Measurements from ENCODE around the gene KRTAP12-3. TPM values are rescaled to one million over a fixed set of nuclear protein-coding genes. Genes with fewer than 3 reads are reported as not detected.

The KRTAP12-3 gene
- total RNA-seq, 2 experiments from 2014 or later = not detected

DNA sequence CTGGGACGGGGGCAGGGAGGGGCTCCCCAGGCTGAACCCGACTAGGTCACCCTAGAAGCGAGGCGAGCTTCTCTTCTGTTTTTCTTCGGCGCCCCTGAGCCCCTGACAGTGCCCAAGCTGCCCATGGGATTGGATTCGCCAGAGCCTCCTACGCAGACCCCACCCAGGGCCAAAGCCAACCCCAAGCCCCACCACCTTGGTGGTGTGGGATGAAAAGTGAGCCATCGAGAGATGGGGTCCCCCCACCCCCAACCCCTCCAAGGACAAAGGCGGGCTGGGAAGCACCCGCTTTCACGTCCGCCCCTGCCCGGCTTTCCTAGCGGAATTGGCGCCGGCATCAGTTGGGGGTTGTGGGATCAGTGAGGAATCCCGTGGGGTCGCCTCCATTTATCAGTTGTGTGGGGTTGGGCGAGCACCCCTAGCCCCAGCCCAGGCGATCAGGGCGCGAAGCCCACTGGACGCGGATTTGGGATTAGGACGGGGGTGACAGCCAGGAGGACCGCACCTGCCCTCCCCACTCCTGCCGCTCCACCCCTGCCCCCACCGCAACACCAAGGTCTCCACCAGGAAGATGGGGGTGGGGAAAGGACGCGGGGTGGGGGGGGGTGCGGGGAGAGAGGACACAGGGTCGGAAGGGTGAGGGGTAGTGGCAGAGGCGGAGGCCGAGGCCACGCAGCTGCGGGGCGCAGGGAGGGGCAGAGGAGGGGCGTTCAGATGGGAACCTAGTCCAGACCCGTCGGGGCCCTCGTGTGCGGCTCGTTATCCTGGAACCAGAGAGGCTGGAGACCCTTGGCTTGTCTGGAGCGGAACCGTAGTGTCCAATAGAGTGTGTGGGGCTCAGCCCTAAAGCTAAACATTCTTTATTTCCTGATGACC, 49.2 kb downstream of the KRTAP12-3 start:
- Histone ChIP-seq H3K4me3 (ENCODE audit: low read depth, low read length, poor library complexity, severe bottlenecking) (no peak overlapping the region), H3K4me2 (ENCODE audit: low read length) (no peak overlapping the region), H2AFZ (ENCODE audit: low read length) (no peak overlapping the region), H3K9me2 (ENCODE audit: insufficient read depth, low read length) (no peaks in the 10 kb centered on the region), H3K27ac (ENCODE audit: low read depth, low read length, poor library complexity, severe bottlenecking) (no peak overlapping the region), H3K79me2 (ENCODE audit: insufficient read depth, low read depth, low read length) (no peaks in the 10 kb centered on the region), H3K4me1 (ENCODE audit: insufficient read depth, low read length, poor library complexity, severe bottlenecking) (no peaks in the 10 kb centered on the region), H4K20me1 (ENCODE audit: insufficient read depth, low read length) (no peaks in the 10 kb centered on the region), H3K9me3 (ENCODE audit: low read length) (no peaks in the 10 kb centered on the region), H3K36me3 (ENCODE audit: insufficient read depth, low read length) (no peaks in the 10 kb centered on the region)
- POLR2A ChIA-PET = no interaction called here
- DNase-seq (ENCODE audit: low spot score) = no peak
- TF ChIP-seq, protein P1, sequence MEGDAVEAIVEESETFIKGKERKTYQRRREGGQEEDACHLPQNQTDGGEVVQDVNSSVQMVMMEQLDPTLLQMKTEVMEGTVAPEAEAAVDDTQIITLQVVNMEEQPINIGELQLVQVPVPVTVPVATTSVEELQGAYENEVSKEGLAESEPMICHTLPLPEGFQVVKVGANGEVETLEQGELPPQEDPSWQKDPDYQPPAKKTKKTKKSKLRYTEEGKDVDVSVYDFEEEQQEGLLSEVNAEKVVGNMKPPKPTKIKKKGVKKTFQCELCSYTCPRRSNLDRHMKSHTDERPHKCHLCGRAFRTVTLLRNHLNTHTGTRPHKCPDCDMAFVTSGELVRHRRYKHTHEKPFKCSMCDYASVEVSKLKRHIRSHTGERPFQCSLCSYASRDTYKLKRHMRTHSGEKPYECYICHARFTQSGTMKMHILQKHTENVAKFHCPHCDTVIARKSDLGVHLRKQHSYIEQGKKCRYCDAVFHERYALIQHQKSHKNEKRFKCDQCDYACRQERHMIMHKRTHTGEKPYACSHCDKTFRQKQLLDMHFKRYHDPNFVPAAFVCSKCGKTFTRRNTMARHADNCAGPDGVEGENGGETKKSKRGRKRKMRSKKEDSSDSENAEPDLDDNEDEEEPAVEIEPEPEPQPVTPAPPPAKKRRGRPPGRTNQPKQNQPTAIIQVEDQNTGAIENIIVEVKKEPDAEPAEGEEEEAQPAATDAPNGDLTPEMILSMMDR (conservative IDR thresholded peaks at IDR 0.05; ENCODE audit: low read length) = no peak
- TF ChIP-seq EZH2phosphoT487 (IDR thresholded peaks at IDR 0.05; ENCODE audit: borderline replicate concordance, low read depth, low read length) = no peak
- BruUV-seq (replicated peaks) = no TSS peak
- intact Hi-C loops (cut with micrococcal nuclease; ENCODE audit: unreplicated experiment) = no loop called here
- CTCF ChIA-PET (ENCODE audit: unreplicated experiment) = no interaction called here

Small RNA genes lying within 50 kb of the gene (small RNA-seq; reads per million reads assigned to genes)
- not detected for gene KRTAP12-6P

Other genes starting within 250 kb of the KRTAP12-3 start
- not detected in 2 replicates for gene LRRC3, start 202.4 kb upstream of the KRTAP12-3 start, total RNA-seq (2014; rRNA removed; shearing (Covaris generic))
- not detected in 2 replicates for gene LRRC3, start 202.4 kb upstream of the KRTAP12-3 start, total RNA-seq (2022)
- gene KRTAP10-1, start 117.7 kb upstream of the KRTAP12-3 start, total RNA-seq (2014; rRNA removed; shearing (Covaris generic)) = 0.13 TPM in 1 of 2 replicates, not detected in the other
- gene KRTAP10-1, start 117.7 kb upstream of the KRTAP12-3 start, total RNA-seq (2022) = not detected in 2 replicates
- gene KRTAP10-2, start 106.4 kb upstream of the KRTAP12-3 start, total RNA-seq (2014; rRNA removed; shearing (Covaris generic)) = not detected in 2 replicates
- gene KRTAP10-2, start 106.4 kb upstream of the KRTAP12-3 start, total RNA-seq (2022) = not detected in 2 replicates
- gene KRTAP10-3, start 99.1 kb upstream of the KRTAP12-3 start, total RNA-seq (2014; rRNA removed; shearing (Covaris generic)) = not detected in 2 replicates
- not detected in 2 replicates for gene KRTAP10-3, start 99.1 kb upstream of the KRTAP12-3 start, total RNA-seq (2022)
- not detected in 2 replicates for gene KRTAP10-4, start 84.2 kb upstream of the KRTAP12-3 start, total RNA-seq (2014; rRNA removed; shearing (Covaris generic))
- not detected in 2 replicates for gene KRTAP10-4, start 84.2 kb upstream of the KRTAP12-3 start, total RNA-seq (2022)
- gene KRTAP10-5, start 77.3 kb upstream of the KRTAP12-3 start, total RNA-seq (2014; rRNA removed; shearing (Covaris generic)) = not detected in 2 replicates
- gene KRTAP10-5, start 77.3 kb upstream of the KRTAP12-3 start, total RNA-seq (2022) = not detected in 2 replicates
- not detected in 2 replicates for gene KRTAP10-6, start 65.4 kb upstream of the KRTAP12-3 start, total RNA-seq (2014; rRNA removed; shearing (Covaris generic))
- gene KRTAP10-6, start 65.4 kb upstream of the KRTAP12-3 start, total RNA-seq (2022) = not detected in 2 replicates
- not detected in 2 replicates for gene KRTAP10-7, start 57.3 kb upstream of the KRTAP12-3 start, total RNA-seq (2014; rRNA removed; shearing (Covaris generic))
- not detected in 2 replicates for gene KRTAP10-7, start 57.3 kb upstream of the KRTAP12-3 start, total RNA-seq (2022)
- gene KRTAP10-8, start 45.9 kb upstream of the KRTAP12-3 start, total RNA-seq (2014; rRNA removed; shearing (Covaris generic)) = not detected in 2 replicates
- not detected in 2 replicates for gene KRTAP10-8, start 45.9 kb upstream of the KRTAP12-3 start, total RNA-seq (2022)
- gene KRTAP10-9, start 30.8 kb upstream of the KRTAP12-3 start, total RNA-seq (2014; rRNA removed; shearing (Covaris generic)) = not detected in 2 replicates
- gene KRTAP10-9, start 30.8 kb upstream of the KRTAP12-3 start, total RNA-seq (2022) = not detected in 2 replicates
- not detected in 2 replicates for gene KRTAP10-10, start 20.6 kb upstream of the KRTAP12-3 start, total RNA-seq (2014; rRNA removed; shearing (Covaris generic))
- gene KRTAP10-10, start 20.6 kb upstream of the KRTAP12-3 start, total RNA-seq (2022) = not detected in 2 replicates
- not detected in 2 replicates for gene KRTAP10-11, start 11.5 kb upstream of the KRTAP12-3 start, total RNA-seq (2014; rRNA removed; shearing (Covaris generic))
- gene KRTAP10-11, start 11.5 kb upstream of the KRTAP12-3 start, total RNA-seq (2022) = not detected in 2 replicates
- gene KRTAP12-4, start 3.3 kb upstream of the KRTAP12-3 start, total RNA-seq (2014; rRNA removed; shearing (Covaris generic)) = not detected in 2 replicates
- gene KRTAP12-4, start 3.3 kb upstream of the KRTAP12-3 start, total RNA-seq (2022) = not detected in 2 replicates
- not detected in 2 replicates for gene KRTAP12-2, start 9.0 kb downstream of the KRTAP12-3 start, total RNA-seq (2014; rRNA removed; shearing (Covaris generic))
- not detected in 2 replicates for gene KRTAP12-2, start 9.0 kb downstream of the KRTAP12-3 start, total RNA-seq (2022)
- not detected in 2 replicates for gene KRTAP12-1, start 24.2 kb downstream of the KRTAP12-3 start, total RNA-seq (2014; rRNA removed; shearing (Covaris generic))
- not detected in 2 replicates for gene KRTAP12-1, start 24.2 kb downstream of the KRTAP12-3 start, total RNA-seq (2022)
- not detected in 2 replicates for gene KRTAP10-12, start 39.2 kb downstream of the KRTAP12-3 start, total RNA-seq (2014; rRNA removed; shearing (Covaris generic))
- gene KRTAP10-12, start 39.2 kb downstream of the KRTAP12-3 start, total RNA-seq (2022) = not detected in 2 replicates
- not detected in 2 replicates for gene TSPEAR, start 53.6 kb downstream of the KRTAP12-3 start, total RNA-seq (2014; rRNA removed; shearing (Covaris generic))
- gene TSPEAR, start 53.6 kb downstream of the KRTAP12-3 start, total RNA-seq (2022) = not detected in 2 replicates
- gene UBE2G2, start 143.9 kb downstream of the KRTAP12-3 start, total RNA-seq (2014; rRNA removed; shearing (Covaris generic)) = 104 and 121 TPM in 2 replicates
- 137 and 141 TPM in 2 replicates for gene UBE2G2, start 143.9 kb downstream of the KRTAP12-3 start, total RNA-seq (2022)
- gene SUMO3, start 160.1 kb downstream of the KRTAP12-3 start, total RNA-seq (2014; rRNA removed; shearing (Covaris generic)) = 59.5 and 60.3 TPM in 2 replicates
- gene SUMO3, start 160.1 kb downstream of the KRTAP12-3 start, total RNA-seq (2022) = 85.5 and 94.6 TPM in 2 replicates
- 38.3 and 38.9 TPM in 2 replicates for gene PTTG1IP, start 215.8 kb downstream of the KRTAP12-3 start, total RNA-seq (2014; rRNA removed; shearing (Covaris generic))
- 56.3 and 58.1 TPM in 2 replicates for gene PTTG1IP, start 215.8 kb downstream of the KRTAP12-3 start, total RNA-seq (2022)

All from OCI-LY7 (cell line).